HG02885 (cell line): ENCODE data around the gene MBLAC1.

Source experiments
- ATAC-seq: cut with Tn5 transposase; IDR thresholded peaks from one replicate; pipeline ENCODE4 v1.9.1; 2021; ENCODE audit warnings: mild to moderate bottlenecking; ENCODE audit not compliant: unreplicated experiment, poor library complexity

The MBLAC1 gene

DNA sequence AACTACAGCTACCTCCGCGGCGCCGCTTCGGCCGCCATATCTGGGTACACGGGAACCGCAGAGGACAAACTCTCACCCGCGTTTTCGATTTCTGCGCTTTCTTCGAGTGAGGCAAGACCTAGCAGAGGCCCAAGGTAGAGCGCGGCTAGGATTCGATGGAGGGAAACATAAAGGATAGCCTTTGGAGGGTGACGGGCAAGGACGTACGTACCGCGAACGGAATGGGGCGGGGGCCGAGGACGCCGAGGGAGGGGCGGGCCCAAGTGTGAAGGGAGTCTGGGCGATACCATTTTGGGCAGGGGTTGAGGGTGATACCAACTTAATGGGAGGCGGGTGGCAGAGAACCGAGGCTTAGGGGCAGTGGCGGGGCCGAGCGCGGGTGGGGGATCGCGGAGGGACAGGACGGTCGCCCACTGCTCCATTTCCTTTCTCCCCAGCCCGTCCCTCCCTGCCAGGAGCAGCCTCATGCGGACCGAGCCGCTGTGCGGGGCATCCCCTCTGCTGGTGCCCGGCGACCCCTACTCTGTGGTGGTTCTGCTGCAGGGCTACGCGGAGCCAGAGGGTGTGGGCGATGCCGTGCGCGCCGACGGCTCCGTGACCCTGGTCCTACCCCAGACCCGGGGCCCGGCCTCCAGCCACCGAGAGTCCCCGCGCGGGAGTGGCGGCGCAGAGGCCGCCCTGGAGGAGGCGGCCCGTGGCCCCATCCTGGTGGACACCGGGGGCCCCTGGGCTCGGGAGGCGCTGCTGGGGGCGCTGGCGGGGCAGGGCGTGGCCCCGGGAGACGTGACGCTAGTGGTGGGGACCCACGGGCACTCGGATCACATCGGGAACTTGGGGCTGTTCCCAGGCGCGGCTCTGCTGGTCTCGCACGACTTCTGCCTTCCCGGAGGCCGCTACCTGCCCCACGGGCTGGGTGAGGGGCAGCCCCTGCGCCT is at the start of gene MBLAC1:
Gene MBLAC1, plus strand, starts transcription at position 37 of the 935 bp plus-strand sequence. Its CDS starts 429 bp downstream, at position 466.
- ATAC-seq, result peak; percentile 65

- no peak for ATAC-seq
Measured at GRCh38 chr7:100077205-100077604, 49.6 kb upstream of the MBLAC1 start.

DNA sequence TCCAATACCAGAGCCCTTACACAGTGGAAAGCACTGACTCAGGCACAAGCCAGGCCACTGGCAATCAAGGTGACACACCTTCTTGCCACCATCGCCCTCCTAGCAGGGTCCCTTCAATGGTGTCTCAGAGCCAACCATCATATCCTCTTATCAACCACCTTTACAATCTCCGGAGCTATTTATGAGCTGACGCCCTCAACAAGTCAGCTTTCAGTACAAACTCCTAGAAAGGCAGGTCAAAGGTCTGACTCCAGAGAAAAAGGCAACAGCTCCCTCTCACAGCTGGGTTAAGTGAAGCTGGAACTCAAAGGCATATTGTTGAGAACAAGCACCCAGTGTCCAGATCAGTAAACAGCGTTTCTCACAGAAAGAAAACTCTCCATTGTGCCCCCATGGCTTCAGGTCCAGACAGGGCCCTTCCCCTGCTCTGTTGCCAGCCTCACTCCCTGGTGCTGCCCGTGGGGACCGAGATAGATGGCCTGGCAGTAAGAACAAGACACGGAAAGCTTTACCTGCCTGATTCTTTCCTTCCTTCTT is 47.7 kb upstream of the MBLAC1 start:
- ATAC-seq, result no peak

DNA sequence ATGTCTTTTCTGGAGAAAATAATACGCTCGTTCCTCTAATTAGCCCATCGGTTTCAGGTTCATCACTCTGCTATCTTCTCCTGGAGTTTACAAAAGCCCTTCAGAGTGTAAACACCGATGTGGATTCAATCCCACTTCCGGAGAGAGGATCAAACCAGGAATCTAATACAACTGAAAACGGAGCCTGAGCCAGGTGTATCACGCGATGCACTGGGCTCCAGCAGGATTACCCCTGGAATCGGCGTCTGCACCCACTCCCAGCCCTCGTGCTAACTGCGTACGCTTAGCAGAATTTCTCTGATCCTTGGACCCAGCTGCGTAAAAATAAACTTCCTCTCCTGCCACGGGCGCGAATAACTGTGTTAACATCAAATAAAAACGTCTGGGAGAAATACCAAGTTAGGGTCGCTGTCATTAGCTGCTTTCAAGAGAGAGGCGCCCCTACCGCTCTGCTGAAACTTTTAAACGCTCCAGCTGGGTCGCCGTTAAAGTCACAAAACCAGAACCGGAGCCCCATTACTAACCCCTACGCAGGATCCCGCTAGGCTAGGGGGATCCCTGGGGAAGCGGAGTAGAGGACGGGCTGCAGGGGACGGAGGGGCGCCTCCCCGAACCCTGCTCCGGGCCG is 45.7 kb upstream of the MBLAC1 start:
- ATAC-seq, result no peak

GRCh38 chr7:100081535-100082102 is 45.1 kb upstream of the MBLAC1 start, which contains the start of gene ZNF3:
TSS of gene ZNF3 (minus strand) at chr7:100081723. CDS start at chr7:100077357, 4,366 bp downstream.
- peak; percentile 89 for ATAC-seq

- no peak for ATAC-seq
Measured at GRCh38 chr7:100082978-100083377, 43.8 kb upstream of the MBLAC1 start.

DNA sequence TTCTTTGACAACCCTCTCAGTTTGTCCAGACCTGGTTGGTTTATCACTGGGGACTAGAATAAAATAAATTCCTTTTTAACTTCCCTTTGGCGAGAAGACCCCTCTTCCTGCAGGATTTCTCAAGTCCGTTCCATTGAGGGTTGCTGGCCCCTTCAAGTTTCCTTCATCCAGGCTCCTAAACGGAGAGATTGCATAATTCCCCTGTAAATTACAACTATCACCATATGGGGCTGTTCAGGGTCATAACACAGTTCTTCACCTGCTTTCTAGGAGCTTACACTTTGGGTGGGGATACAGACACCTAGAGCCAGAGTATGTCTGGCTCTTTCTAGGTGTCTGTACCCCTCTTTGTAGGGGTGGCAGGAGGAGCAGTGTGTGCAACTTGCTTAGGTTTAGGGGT is 41.3 kb upstream of the MBLAC1 start:
- no peak for ATAC-seq

DNA sequence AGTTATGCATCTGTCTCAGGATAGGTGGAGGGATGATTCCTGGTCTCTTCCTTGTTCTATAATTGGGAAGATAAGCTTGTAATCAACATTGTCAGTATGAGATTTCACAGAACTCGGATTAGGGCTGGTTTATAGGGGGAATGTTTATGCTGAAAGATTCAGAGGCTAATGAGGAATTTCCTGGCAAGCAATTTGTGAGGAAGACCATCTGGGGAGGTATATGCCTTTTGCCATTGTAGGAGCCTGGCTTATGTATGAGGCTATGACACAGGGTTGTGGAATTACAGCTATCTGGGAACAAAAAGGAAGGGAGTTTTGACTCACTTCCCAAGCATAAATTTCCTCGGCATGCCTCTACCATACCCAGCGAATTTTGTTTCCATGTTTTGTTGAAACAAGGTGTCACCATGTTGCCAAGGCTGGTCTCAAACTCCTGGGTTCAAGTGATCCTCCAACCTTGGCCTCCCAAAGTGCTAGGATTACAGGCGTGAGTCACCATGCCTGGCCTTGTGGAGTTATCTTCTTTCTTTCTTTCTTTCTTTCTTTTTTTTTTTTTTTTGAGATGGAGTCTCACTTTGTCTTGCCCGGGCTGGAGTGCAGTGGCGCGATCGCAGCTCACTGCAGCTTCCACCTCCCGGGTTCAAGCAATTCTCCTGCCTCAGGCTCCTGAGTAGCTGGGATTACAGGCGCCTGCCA is 39.6 kb upstream of the MBLAC1 start:
- ATAC-seq, result no peak

DNA sequence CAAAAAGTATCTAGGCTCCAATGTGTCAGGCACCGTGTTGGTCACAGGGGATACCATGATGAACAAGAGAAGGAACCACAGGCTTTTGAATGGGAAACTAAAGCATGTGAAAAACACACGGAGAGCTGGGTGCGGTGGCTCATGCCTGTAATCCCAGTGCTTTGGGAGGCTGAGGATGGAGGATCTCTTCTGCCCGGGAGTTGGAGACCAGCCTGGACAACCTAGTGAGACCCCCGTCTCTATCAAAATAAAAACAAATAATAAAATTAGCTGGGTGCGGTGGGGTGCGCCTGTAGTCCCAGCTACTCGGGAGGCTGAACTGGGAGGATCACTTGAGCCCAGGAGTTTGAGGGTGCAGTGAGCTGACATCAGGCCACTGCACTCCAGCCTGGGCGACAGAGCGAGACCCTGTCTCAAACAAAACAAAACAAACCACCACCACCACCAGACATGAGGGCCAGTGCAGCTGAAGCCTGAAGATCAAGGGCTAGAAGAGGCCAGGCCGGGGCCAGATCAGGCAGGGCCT is 38.6 kb upstream of the MBLAC1 start:
- peak; percentile 17 for ATAC-seq

- peak; percentile 76 for ATAC-seq
Measured at GRCh38 chr7:100088621-100089457, 37.9 kb upstream of the MBLAC1 start, which contains the start of gene COPS6. TSS of gene COPS6 (plus strand) at chr7:100088969. CDS start at chr7:100088991, 22 bp downstream.

- ATAC-seq, result no peak
Measured at GRCh38 chr7:100089458-100090196, 37.1 kb upstream of the MBLAC1 start.

DNA sequence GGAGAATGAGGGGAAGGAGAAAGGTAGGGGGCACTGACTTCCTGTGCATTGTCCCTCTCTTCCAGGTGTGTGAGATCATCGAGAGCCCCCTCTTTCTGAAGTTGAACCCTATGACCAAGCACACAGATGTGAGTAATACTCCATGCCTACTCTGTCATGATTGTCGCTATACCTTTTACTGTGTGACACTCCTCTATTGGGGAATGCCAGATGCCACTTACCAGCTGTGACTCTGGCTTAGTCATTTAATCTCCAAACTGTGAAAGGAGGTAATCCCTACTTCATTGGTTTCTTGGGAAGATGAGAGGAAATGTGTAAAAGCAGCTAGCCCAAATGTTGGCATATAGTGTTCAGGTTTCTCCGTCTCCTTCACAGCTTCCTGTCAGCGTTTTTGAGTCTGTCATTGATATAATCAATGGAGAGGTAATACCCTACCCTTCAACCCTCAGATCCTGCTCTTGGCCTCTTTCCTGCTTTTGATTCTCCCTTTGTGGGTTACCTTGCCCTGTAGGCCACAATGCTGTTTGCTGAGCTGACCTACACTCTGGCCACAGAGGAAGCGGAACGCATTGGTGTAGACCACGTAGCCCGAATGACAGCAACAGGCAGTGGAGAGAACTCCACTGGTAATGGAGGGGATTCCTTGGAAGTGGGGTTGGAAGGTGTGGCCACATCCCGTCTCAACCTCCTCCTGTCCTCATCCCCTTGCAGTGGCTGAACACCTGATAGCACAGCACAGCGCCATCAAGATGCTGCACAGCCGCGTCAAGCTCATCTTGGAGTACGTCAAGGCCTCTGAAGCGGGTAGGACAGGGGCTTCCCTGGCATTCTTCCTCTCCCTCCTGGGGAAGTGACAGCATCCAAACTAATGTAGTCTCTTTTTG is 36.0 kb upstream of the MBLAC1 start:
- no peak for ATAC-seq

DNA sequence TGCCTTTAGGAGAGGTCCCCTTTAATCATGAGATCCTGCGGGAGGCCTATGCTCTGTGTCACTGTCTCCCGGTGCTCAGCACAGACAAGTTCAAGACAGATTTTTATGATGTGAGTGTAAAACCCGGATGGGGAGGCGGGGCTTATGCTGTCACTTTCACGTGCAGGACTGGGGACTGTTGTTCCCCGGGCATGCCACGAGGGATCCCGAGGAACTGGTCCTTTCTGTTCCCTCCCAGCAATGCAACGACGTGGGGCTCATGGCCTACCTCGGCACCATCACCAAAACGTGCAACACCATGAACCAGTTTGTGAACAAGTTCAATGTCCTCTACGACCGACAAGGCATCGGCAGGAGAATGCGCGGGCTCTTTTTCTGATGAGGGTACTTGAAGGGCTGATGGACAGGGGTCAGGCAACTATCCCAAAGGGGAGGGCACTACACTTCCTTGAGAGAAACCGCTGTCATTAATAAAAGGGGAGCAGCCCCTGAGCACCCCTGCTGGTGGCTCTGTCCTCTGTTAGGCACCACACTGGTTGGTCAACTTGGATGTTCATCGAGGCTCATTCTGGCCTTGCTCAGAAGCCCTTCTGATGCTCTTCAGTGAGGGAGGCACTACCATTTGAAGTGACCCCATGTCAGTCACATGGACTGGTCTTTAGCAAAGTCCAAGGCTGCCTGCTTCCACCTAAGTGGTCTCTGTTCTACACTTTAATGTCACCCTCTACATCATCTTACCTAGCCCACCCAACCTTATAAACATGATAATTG is 35.2 kb upstream of the MBLAC1 start:
- no peak for ATAC-seq

DNA sequence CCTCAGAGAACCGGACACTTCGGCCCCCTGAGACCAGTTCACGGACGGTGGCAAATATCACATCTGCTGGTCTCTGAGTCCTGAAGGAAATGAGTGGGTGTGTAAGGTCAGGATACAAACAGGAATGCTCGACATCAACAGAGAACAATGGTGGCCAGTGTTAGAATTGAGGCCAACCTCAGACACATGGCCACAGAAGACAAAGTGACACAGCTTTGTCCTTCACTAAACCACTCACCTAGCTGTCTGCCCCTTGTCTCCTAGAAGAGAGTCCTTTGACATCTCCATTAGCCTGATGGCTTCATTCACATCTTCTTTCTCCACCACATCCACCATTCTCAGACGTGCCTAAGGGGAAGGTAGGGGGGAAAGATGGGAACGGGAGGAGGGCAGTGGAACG is 33.7 kb upstream of the MBLAC1 start:
- no peak for ATAC-seq

DNA sequence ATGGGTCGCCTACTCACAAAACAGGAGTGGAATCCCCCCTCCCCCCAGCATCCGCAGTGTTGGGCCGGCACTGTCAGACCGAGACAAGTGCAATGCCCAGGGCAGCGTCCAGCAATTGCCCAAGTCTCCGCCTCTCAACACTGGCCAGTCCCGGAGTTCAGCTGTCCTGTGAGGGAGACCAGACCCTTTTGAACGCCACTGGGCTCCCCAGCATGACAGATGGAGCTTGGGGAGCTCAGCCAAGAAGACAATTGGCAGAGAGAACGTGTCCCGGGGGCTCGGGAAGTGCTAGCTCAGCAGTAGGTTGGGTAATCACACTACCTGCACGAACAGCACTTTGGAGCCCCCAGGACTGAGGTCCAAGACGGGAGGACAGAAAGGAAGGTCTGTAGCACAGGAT is 33.3 kb upstream of the MBLAC1 start:
- ATAC-seq, result no peak

DNA sequence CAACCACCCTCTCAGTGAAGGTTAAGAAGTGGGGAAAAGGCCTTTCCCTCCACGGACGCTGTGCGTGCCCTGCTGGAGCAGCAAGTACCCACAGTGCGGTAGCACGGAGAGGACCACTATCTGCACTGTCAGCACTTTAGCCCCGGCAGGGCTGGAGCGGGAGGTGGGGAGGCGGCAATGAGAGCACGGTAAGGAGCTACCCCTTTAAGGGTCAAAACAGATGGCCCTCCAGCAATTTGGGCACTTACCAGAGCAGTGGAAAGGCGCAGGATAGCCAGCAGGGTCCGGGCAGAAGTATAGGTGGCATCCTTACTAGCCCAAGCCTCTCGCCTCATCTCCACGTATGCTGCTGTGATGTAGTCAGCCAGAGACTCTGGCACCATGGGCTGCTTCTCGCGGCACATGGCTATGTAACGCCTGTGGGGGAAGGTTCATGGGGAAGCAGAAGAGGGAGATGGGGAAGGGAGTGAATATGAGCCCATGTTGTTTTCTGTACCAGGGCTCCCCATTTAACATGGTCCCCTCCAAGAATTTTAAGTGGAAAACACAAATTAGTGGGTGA is 32.8 kb upstream of the MBLAC1 start:
- ATAC-seq, result no peak
